ENCODE results near the gene ITGAD. TPM values are rescaled to one million over a fixed set of nuclear protein-coding genes. Genes with fewer than 3 reads are reported as not detected.

ITGAD gene
- total RNA-seq, 3 donors from 2014 or later (not counting 1 experiment from before 2014, with no cell fraction given) = 1.0 to 2.9 (median 2.2) TPM

GRCh38 chr16:31428638-31429247 is 35.6 kb downstream of the ITGAD start:
- no peaks in the 10 kb centered on the region for H3K36me3 Mint-ChIP-seq
- intact Hi-C loops (cut with micrococcal nuclease) = no loop called here
- H3K27ac Mint-ChIP-seq = peak overlapping the region in 1 of 2 donors; percentile 58
- DNase-seq (no peak), ATAC-seq (no peak)
- 92% methylated on average over 6 of the region's 7 CpGs for WGBS (ENCODE audit: insufficient coverage)
- H3K4me3 ChIP-seq (ENCODE audit: low read length) = no peak overlapping the region
- H3K9me3 ChIP-seq (ENCODE audit: control insufficient read depth, insufficient read depth, low read length) = no peaks in the 10 kb centered on the region
- H3K27me3 Mint-ChIP-seq (ENCODE audit: low read depth in 2 of 2) = no peaks in the 10 kb centered on the region
- no peaks in the 10 kb centered on the region for H3K9me3 Mint-ChIP-seq
- peaks cover 28 to 42% of the 10 kb centered on the region in 2 donors for H3K4me1 Mint-ChIP-seq
- no peaks in the 10 kb centered on the region for H3K27me3 ChIP-seq (ENCODE audit: control insufficient read depth, insufficient read depth, low read length)
- TF ChIP-seq CTCF (IDR thresholded peaks at IDR 0.05) = no peak
- peak overlapping the region; percentile 78 for H3K4me3 Mint-ChIP-seq
- no peaks in the 10 kb centered on the region for H3K36me3 ChIP-seq (ENCODE audit: control insufficient read depth, insufficient read depth, low read length)
- H3K27ac ChIP-seq (ENCODE audit: low read length) = no peak overlapping the region
- H3K4me1 ChIP-seq (ENCODE audit: control insufficient read depth, insufficient read depth, low read length) = peaks cover 50% of the 10 kb centered on the region

GRCh38 chr16:31429314-31429713 is 36.2 kb downstream of the ITGAD start:
- TF ChIP-seq CTCF (IDR thresholded peaks at IDR 0.05) = no peak
- intact Hi-C loops (cut with micrococcal nuclease) = no loop called here
- ATAC-seq = no peak
- H3K4me3 ChIP-seq (ENCODE audit: low read length) = no peak overlapping the region
- peaks cover 26 to 37% of the 10 kb centered on the region in 2 donors for H3K4me1 Mint-ChIP-seq
- no peak for DNase-seq
- no peaks in the 10 kb centered on the region for H3K36me3 ChIP-seq (ENCODE audit: control insufficient read depth, insufficient read depth, low read length)
- H3K9me3 Mint-ChIP-seq = no peaks in the 10 kb centered on the region
- H3K4me1 ChIP-seq (ENCODE audit: control insufficient read depth, insufficient read depth, low read length) = peaks cover 44% of the 10 kb centered on the region
- H3K36me3 Mint-ChIP-seq = no peaks in the 10 kb centered on the region
- no peaks in the 10 kb centered on the region for H3K27me3 ChIP-seq (ENCODE audit: control insufficient read depth, insufficient read depth, low read length)
- 25% methylated on average over 1 of the region's 1 CpG for WGBS (ENCODE audit: insufficient coverage)
- H3K27ac Mint-ChIP-seq = no peak overlapping the region
- no peaks in the 10 kb centered on the region for H3K9me3 ChIP-seq (ENCODE audit: control insufficient read depth, insufficient read depth, low read length)
- H3K27ac ChIP-seq (ENCODE audit: low read length) = no peak overlapping the region
- peak overlapping the region; percentile 6 for H3K4me3 Mint-ChIP-seq
- no peaks in the 10 kb centered on the region for H3K27me3 Mint-ChIP-seq (ENCODE audit: low read depth in 2 of 2)

- Mint-ChIP-seq H3K4me3 (no peak overlapping the region), H3K27me3 (ENCODE audit: low read depth in 2 of 2) (no peaks in the 10 kb centered on the region), H3K27ac (no peak overlapping the region), H3K9me3 (no peaks in the 10 kb centered on the region), H3K36me3 (no peaks in the 10 kb centered on the region), H3K4me1 (peaks cover 26 to 37% of the 10 kb centered on the region in 2 donors)
- intact Hi-C loops (cut with micrococcal nuclease) = loop anchor here (10.0 kb wide), 1 partner anchor 95 kb away; no protein-coding TSS in a partner anchor
- no peaks in the 10 kb centered on the region for H3K9me3 ChIP-seq (ENCODE audit: control insufficient read depth, insufficient read depth, low read length)
- no peaks in the 10 kb centered on the region for H3K27me3 ChIP-seq (ENCODE audit: control insufficient read depth, insufficient read depth, low read length)
- peaks cover 43% of the 10 kb centered on the region for H3K4me1 ChIP-seq (ENCODE audit: control insufficient read depth, insufficient read depth, low read length)
- 100% methylated on average over 3 of the region's 3 CpGs for WGBS (ENCODE audit: insufficient coverage)
- no peak overlapping the region for H3K4me3 ChIP-seq (ENCODE audit: low read length)
- ATAC-seq = no peak
- no peak overlapping the region for H3K27ac ChIP-seq (ENCODE audit: low read length)
- DNase-seq = no peak
- H3K36me3 ChIP-seq (ENCODE audit: control insufficient read depth, insufficient read depth, low read length) = no peaks in the 10 kb centered on the region
- no peak for TF ChIP-seq CTCF (IDR thresholded peaks at IDR 0.05)
Measured at GRCh38 chr16:31429796-31430195, 36.7 kb downstream of the ITGAD start.
